Right lobe of liver (tissue), 6 donors: ENCODE results near the gene OR2K2. TPM values are rescaled to one million over a fixed set of nuclear protein-coding genes. Genes with fewer than 3 reads are reported as not detected.

Experiments used
- ATAC-seq, 4 donors: fragments of 200-7000 bp; cut with Tn5 transposase; one replicate each; pipeline ENCODE4 v1.9.1; 2020; ENCODE audit warnings: mild to moderate bottlenecking in 4 of 4, moderate library complexity in 4 of 4
- DNase-seq, 3 donors: peaks; one replicate each; pipeline ENCODE4 v3.0.0-alpha.2; 2020
- H3K27ac ChIP-seq, 3 donors: fragments of 200-600 bp; one replicate each; pipeline ENCODE4 v1.8.0; 2022
- H3K27me3 ChIP-seq, 2 donors: fragments of 200-600 bp; one replicate each; pipeline ENCODE4 v1.8.0; 2022
- H3K36me3 ChIP-seq, 4 donors: fragments of 200-600 bp; sonication (generic) in 1 of 4; one replicate each; pipeline versions ENCODE4 v1.5.1 to v1.8.0; 2017 to 2022; ENCODE audit warnings: control low read depth in 1 of 4
- H3K4me1 ChIP-seq, 4 donors: fragments of 200-600 bp; sonication (generic) in 1 of 4; one replicate each; pipeline versions ENCODE4 v1.5.1 to v1.8.0; 2017 to 2022; ENCODE audit warnings: control low read depth in 1 of 4
- H3K4me3 ChIP-seq, 3 donors: fragments of 200-600 bp; one replicate each; pipeline ENCODE4 v1.8.0; 2022
- H3K9me3 ChIP-seq, 4 donors: fragments of 200-600 bp; sonication (generic) in 1 of 4; one replicate each; pipeline versions ENCODE4 v1.5.1 to v1.8.0; 2017 to 2022; ENCODE audit warnings: control low read depth in 1 of 4
- CTCF ChIP-seq, 4 donors: fragments of 200-600 bp in 3 of 4; fragments of 450-650 bp in 1 of 4; IDR thresholded peaks; one replicate each; pipeline versions ENCODE4 v1.5.1 to v1.8.0; 2016 to 2022; ENCODE audit warnings: antibody characterized with exemption in 4 of 4, mild to moderate bottlenecking in 2 of 4
- POLR2A ChIP-seq: fragments of 450-650 bp; IDR thresholded peaks from one replicate; pipeline ENCODE4 v1.6.1; 2017; ENCODE audit warnings: antibody characterized with exemption, mild to moderate bottlenecking
- WGBS: methylation state at CpG from one replicate; pipeline ENCODE4 v1.1.6; 2018; ENCODE audit warnings: low coverage, low lambda C conversion rate; ENCODE audit not compliant: insufficient coverage; ENCODE audit errors: missing lambda C conversion rate; 5-methylcytosine and 5-hydroxymethylcytosine counted together
- intact Hi-C, 2 donors: fragments of 100-400 bp; cut with DNase I; formaldehyde crosslinking; loops; one replicate each; pipeline versions ENCODE4 v1.11.2 to v1.14.1; 2022
- total RNA-seq, 6 experiments: library from RNA; depleted of rRNA in 2 of 6; stranded (reverse); fragments of >200 nt in 2 of 6; fragmentation: NEBNext Ultra II Directional in 3 of 6; extraction: Animal tissue kit (Norgen Biotek cat#: 25700) in 3 of 6; gene quantifications; one replicate each; pipeline versions ENCODE4 v1.1.0 to v1.2.4, GENCODE V29; 2016 to 2023
- donor health status: DM: no; HTN: yes; CAD: no.
- donor health status: DM: no; HTN: no; CAD: no.
- donor health status: DM: no; HTN: no; CAD: no.
- donor health status: DM: no; HTN: yes; CAD: no.
- donor health status: DM: no; HTN: yes; CAD: no.

The OR2K2 gene
- total RNA-seq, 6 experiments from 2014 or later, result not detected

DNA sequence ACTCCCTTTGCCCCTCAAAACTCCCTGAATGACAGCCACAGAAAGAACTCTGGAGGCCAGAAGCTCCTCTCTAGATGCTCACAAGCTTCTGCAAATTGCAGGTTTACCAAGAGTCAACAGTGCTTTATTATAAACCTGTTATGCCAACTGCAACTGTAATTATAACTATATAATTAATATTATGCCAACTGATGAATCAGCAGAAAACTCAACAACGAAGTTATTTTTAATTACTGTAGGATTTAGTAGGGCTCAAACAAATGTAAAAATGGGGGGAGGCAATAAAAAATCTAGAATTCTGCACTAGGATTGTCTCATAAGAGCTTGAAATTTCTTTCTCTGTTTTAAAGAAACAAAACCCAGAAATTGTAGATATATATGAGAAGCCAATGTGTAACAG lies 37.0 kb upstream of the OR2K2 start:
- no peak for ATAC-seq
- TF ChIP-seq CTCF (IDR thresholded peaks at IDR 0.05), result no peak
- TF ChIP-seq POLR2A, result no peak

GRCh38 chr9:111362526-111362925 lies 32.5 kb upstream of the OR2K2 start:
- TF ChIP-seq POLR2A, result no peak
- no peak for TF ChIP-seq CTCF (IDR thresholded peaks at IDR 0.05)
- H3K36me3 ChIP-seq, result peaks cover 0 to 55% (median 24%) of the 10 kb centered on the region in 4 donors
- ATAC-seq, result no peak
- no peak overlapping the region for H3K4me3 ChIP-seq
- H3K27me3 ChIP-seq, result no peaks in the 10 kb centered on the region
- DNase-seq, result no peak
- no peaks in the 10 kb centered on the region for H3K9me3 ChIP-seq
- H3K4me1 ChIP-seq, result no peaks in the 10 kb centered on the region
- WGBS, result 95% methylated on average over 5 of the region's 5 CpGs
- H3K27ac ChIP-seq, result no peak overlapping the region
- intact Hi-C loops, result no loop called here

More for the DNA sequence above, 37.0 kb upstream of the OR2K2 start:
- no peak for DNase-seq
- Histone ChIP-seq H3K4me3 (no peak overlapping the region), H3K27me3 (no peaks in the 10 kb centered on the region), H3K36me3 (peaks cover 0 to 88% (median 44%) of the 10 kb centered on the region in 4 donors), H3K27ac (no peak overlapping the region), H3K9me3 (no peaks in the 10 kb centered on the region), H3K4me1 (no peaks in the 10 kb centered on the region)
- intact Hi-C loops, result no loop called here
- 100% methylated on average over 1 of the region's 1 CpG for WGBS

DNA sequence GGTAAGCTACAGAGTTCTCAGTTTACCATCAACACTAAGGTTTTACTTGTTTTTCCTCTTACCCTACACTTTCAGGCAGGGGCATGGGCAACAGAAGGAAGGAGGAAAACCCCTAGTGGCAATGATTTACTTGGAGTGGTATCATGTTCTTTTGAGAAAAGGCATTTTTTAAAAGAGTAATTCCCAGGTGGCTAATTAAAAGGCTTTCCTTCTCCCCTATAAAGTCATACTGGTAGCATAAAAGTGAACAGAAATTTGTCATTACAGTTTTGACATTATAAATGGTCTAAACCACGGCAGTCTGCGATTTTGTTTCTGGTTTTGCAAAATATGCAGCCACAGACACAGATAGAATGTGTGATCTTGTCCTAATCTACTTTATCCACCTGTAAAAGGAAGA lies 30.9 kb upstream of the OR2K2 start:
- Histone ChIP-seq H3K9me3 (no peaks in the 10 kb centered on the region), H3K27ac (no peak overlapping the region), H3K27me3 (no peaks in the 10 kb centered on the region), H3K4me3 (no peak overlapping the region), H3K36me3 (peaks cover 0 to 38% (median 20%) of the 10 kb centered on the region in 4 donors), H3K4me1 (no peaks in the 10 kb centered on the region)
- intact Hi-C loops, result no loop called here
- DNase-seq, result no peak
- TF ChIP-seq CTCF (IDR thresholded peaks at IDR 0.05) (no peak), POLR2A (no peak)
- WGBS, result 100% methylated on average over 2 of the region's 2 CpGs
- ATAC-seq, result no peak

GRCh38 chr9:111356481-111357244 lies 26.6 kb upstream of the OR2K2 start:
- Histone ChIP-seq H3K4me1 (peaks cover 0 to 5% (median 0%) of the 10 kb centered on the region in 4 donors), H3K36me3 (peaks cover 0 to 9% (median 4%) of the 10 kb centered on the region in 4 donors), H3K9me3 (no peaks in the 10 kb centered on the region), H3K27me3 (no peaks in the 10 kb centered on the region), H3K4me3 (no peak overlapping the region), H3K27ac (no peak overlapping the region)
- TF ChIP-seq CTCF (IDR thresholded peaks at IDR 0.05) (no peak), POLR2A (no peak)
- DNase-seq (no peak), ATAC-seq (peak in 1 of 4 donors; percentile 47)
- WGBS, result 65% methylated on average over 11 of the region's 11 CpGs
- intact Hi-C loops, result no loop called here
